ENCODE data around the gene TMPRSS4.

TMPRSS4 gene

DNA sequence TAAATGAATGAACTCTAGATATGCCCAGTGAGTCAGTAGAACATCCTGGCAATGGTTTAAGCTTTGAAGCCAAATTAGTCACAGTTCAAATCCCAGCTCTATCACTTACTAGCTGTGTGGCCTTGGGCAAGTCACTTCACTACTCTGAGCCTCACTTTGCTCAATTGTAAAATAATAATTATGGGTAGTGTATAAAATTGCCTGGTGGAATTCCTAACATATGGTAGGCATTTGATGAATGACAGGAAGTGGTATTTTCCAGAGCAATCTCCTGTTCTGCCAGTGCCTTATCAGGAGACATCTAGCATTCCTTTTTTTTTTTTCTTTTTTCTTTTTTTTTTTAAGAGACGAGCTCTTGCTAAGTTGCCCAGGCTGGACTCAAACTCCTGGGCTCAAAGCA is 62.7 kb downstream of the TMPRSS4 start:
- no peak overlapping the region for H3K4me3 ChIP-seq (ENCODE audit: low read length, poor library complexity, severe bottlenecking)
- H3K9ac ChIP-seq (ENCODE audit: low read depth, low read length, poor library complexity, severe bottlenecking): no peak overlapping the region
- no peaks in the 10 kb centered on the region for H3K27me3 ChIP-seq (ENCODE audit: insufficient read depth, low read length, poor library complexity, severe bottlenecking)
- no peak overlapping the region for H3K4me2 ChIP-seq (ENCODE audit: low read depth, low read length, poor library complexity, severe bottlenecking)
- no peaks in the 10 kb centered on the region for H3K9me2 ChIP-seq (replicated peaks; ENCODE audit: low read depth, low read length)
- no peaks in the 10 kb centered on the region for H3F3A ChIP-seq (ENCODE audit: low read depth)
- TF ChIP-seq EZH2phosphoT487 (IDR thresholded peaks at IDR 0.05; ENCODE audit: borderline replicate concordance) (no peak), CTCF (conservative IDR thresholded peaks at IDR 0.05; ENCODE audit: low read length) (no peak)
- no peaks in the 10 kb centered on the region for H3K36me3 ChIP-seq (ENCODE audit: insufficient read depth, low read length)
- no peaks in the 10 kb centered on the region for H3K4me1 ChIP-seq (ENCODE audit: insufficient read depth, low read length, poor library complexity, severe bottlenecking)
- no peaks in the 10 kb centered on the region for H4K20me1 ChIP-seq (ENCODE audit: insufficient read depth, low read length, poor library complexity, severe bottlenecking)
- H2AFZ ChIP-seq (ENCODE audit: low read length): no peak overlapping the region
- H3K79me2 ChIP-seq (ENCODE audit: insufficient read depth, low read length): no peaks in the 10 kb centered on the region
- H3K9me3 ChIP-seq (ENCODE audit: insufficient read depth, low read depth, low read length): no peaks in the 10 kb centered on the region

- Histone ChIP-seq H4K20me1 (ENCODE audit: insufficient read depth, low read length, poor library complexity, severe bottlenecking) (no peaks in the 10 kb centered on the region), H3K79me2 (ENCODE audit: insufficient read depth, low read length) (no peaks in the 10 kb centered on the region), H3K4me3 (ENCODE audit: low read length, poor library complexity, severe bottlenecking) (no peak overlapping the region), H3F3A (ENCODE audit: low read depth) (no peaks in the 10 kb centered on the region), H3K4me2 (ENCODE audit: low read depth, low read length, poor library complexity, severe bottlenecking) (no peak overlapping the region), H3K4me1 (ENCODE audit: insufficient read depth, low read length, poor library complexity, severe bottlenecking) (no peaks in the 10 kb centered on the region), H3K9me3 (ENCODE audit: insufficient read depth, low read depth, low read length) (no peaks in the 10 kb centered on the region), H2AFZ (ENCODE audit: low read length) (no peak overlapping the region), H3K36me3 (ENCODE audit: insufficient read depth, low read length) (no peaks in the 10 kb centered on the region), H3K9ac (ENCODE audit: low read depth, low read length, poor library complexity, severe bottlenecking) (no peak overlapping the region), H3K27me3 (ENCODE audit: insufficient read depth, low read length, poor library complexity, severe bottlenecking) (no peaks in the 10 kb centered on the region), H3K9me2 (replicated peaks; ENCODE audit: low read depth, low read length) (no peaks in the 10 kb centered on the region)
- TF ChIP-seq EZH2phosphoT487 (IDR thresholded peaks at IDR 0.05; ENCODE audit: borderline replicate concordance): no peak
- no peak for TF ChIP-seq CTCF (conservative IDR thresholded peaks at IDR 0.05; ENCODE audit: low read length)
Observed at GRCh38 chr11:118142081-118142480, 65.2 kb downstream of the TMPRSS4 start.

DNA sequence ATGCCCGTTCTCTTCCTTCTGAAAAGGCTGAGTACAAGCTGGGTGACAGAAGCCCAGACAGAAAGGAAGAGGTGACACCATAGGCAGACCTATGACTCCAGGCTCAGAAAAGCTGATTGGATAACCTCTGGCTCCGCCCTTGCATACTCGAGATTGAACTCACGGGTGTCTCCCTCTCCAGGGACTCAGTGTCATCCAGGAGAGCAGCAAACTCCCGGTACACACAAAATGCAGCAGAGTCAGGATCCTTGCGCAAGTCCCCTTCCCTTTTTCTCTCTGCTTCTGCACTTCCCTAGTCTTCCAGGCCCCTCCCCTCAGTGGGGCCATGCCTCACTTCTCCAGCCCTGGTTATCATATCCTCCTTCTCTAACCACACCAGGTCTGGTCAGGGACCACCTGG is 65.9 kb downstream of the TMPRSS4 start:
- Histone ChIP-seq H3K9ac (ENCODE audit: low read depth, low read length, poor library complexity, severe bottlenecking) (no peak overlapping the region), H4K20me1 (ENCODE audit: insufficient read depth, low read length, poor library complexity, severe bottlenecking) (no peaks in the 10 kb centered on the region), H3K9me2 (replicated peaks; ENCODE audit: low read depth, low read length) (no peaks in the 10 kb centered on the region), H3K79me2 (ENCODE audit: insufficient read depth, low read length) (no peaks in the 10 kb centered on the region), H3K4me2 (ENCODE audit: low read depth, low read length, poor library complexity, severe bottlenecking) (peak overlapping the region; percentile 40), H3K4me3 (ENCODE audit: low read length, poor library complexity, severe bottlenecking) (peak overlapping the region; percentile 49), H2AFZ (ENCODE audit: low read length) (peak overlapping the region; percentile 77), H3K4me1 (ENCODE audit: insufficient read depth, low read length, poor library complexity, severe bottlenecking) (no peaks in the 10 kb centered on the region), H3K27me3 (ENCODE audit: insufficient read depth, low read length, poor library complexity, severe bottlenecking) (no peaks in the 10 kb centered on the region), H3K9me3 (ENCODE audit: insufficient read depth, low read depth, low read length) (no peaks in the 10 kb centered on the region), H3K36me3 (ENCODE audit: insufficient read depth, low read length) (no peaks in the 10 kb centered on the region), H3F3A (ENCODE audit: low read depth) (no peaks in the 10 kb centered on the region)
- no peak for TF ChIP-seq EZH2phosphoT487 (IDR thresholded peaks at IDR 0.05; ENCODE audit: borderline replicate concordance)
- TF ChIP-seq CTCF (conservative IDR thresholded peaks at IDR 0.05; ENCODE audit: low read length): no peak
